Caki2 (cell line): ENCODE results near the gene ADIRF. TPM values are rescaled to one million over a fixed set of nuclear protein-coding genes. Genes with fewer than 3 reads are reported as not detected.
"Not testable (repeated sequence)": the region's sequence is repeated elsewhere in the genome, so short reads cannot be mapped to it uniquely, and the experiment has no call there.

ENCODE experiments used
- DNase-seq: peaks from one replicate; pipeline ENCODE4 v3.0.0-alpha.2; 2015; ENCODE audit warnings: low read depth
- in situ Hi-C: cut with HindIII; loops from 2 replicates; pipeline ENCODE4 v1.10.0; 2016; ENCODE audit warnings: low sequenced_read_pairs, low pct_unique_long_range_greater_than_20kb, mixed read lengths
- total RNA-seq: library from RNA; depleted of rRNA; stranded (reverse); fragments of >200 nt; shearing (Covaris generic); gene quantifications from 2 replicates; pipeline ENCODE4 v1.2.3, GENCODE V29; 2014; ENCODE audit warnings: low replicate concordance; rRNA removed

The ADIRF gene
- total RNA-seq, 1 experiment from 2014 or later: not detected

- DNase-seq, in situ Hi-C loops: not testable (repeated sequence)
Observed at GRCh38 chr10:87007124-87007523, 38.8 kb downstream of the ADIRF start.

GRCh38 chr10:87007674-87008073, 39.4 kb downstream of the ADIRF start:
- in situ Hi-C loops, DNase-seq: not testable (repeated sequence)

DNA sequence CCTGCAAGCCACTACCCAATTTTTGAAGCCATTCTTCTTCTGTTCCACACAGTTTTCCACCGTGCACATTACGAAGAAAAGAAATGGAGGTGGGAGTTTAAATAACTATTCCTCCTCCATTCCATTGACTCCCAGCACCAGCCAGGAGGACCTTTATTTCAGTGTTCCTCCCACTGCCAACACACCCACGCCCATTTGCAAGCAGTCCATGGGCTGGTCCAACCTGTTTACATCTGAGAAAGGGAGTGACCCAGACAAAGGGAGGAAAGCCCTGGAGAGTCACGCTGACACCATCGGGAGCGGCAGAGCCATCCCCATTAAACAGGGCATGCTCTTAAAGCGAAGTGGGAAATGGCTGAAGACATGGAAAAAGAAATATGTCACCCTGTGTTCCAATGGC, 40.0 kb downstream of the ADIRF start:
- DNase-seq, in situ Hi-C loops: not testable (repeated sequence)

GRCh38 chr10:87009134-87009696, 40.9 kb downstream of the ADIRF start:
- in situ Hi-C loops, DNase-seq: not testable (repeated sequence)

- DNase-seq, in situ Hi-C loops: not testable (repeated sequence)
Observed at GRCh38 chr10:87013528-87013927, 45.2 kb downstream of the ADIRF start.

DNA sequence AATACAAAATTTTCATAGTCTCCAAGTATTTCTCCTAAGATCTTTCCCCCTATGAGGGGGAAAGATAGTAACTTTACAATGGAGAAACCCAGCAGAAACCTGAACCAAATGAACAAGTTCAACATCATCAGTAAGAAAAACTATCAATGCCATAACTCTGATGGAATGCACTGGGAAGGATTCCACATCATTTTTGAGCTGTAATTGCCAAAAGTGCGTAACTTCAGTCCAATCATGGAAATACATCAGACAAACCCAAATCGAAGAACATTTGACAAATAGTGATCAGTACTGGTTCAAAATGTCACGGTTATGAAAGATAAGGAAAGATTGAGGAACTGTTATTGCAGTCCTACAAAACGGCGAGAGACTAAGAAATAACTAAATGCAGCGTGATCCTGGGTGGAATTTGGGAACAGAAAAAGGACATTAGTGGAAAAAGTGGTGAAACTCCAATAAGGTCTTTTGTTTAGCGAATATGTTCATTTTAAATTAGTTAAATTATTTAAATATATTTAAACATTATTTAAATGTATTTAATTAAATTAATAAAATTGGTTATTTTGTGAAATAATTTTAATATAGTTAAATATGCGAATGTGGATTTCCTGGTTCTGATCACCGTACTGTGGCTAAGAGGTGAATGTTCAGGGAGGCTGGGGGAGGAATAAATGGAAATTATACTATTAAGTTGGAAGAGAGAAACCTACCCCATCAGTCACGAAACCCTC, 46.9 kb downstream of the ADIRF start:
- in situ Hi-C loops, DNase-seq: not testable (repeated sequence)

GRCh38 chr10:87018127-87018526, 49.8 kb downstream of the ADIRF start:
- DNase-seq, in situ Hi-C loops: not testable (repeated sequence)

- in situ Hi-C loops, DNase-seq: not testable (repeated sequence)
Observed at GRCh38 chr10:87019066-87019465, 50.8 kb downstream of the ADIRF start.

GRCh38 chr10:87019504-87019903, 51.2 kb downstream of the ADIRF start:
- in situ Hi-C loops: not testable (repeated sequence)

GRCh38 chr10:87020056-87020455, 51.8 kb downstream of the ADIRF start, which contains the start of gene FAM25A:
Gene FAM25A, plus strand, starts transcription at chr10:87020294. Its CDS starts 31 bp downstream, at chr10:87020325.
- in situ Hi-C loops, DNase-seq: not testable (repeated sequence)

More at GRCh38 chr10:87019504-87019903, 51.2 kb downstream of the ADIRF start:
- DNase-seq: not testable (repeated sequence)

Other genes with a start within 250 kb of the ADIRF start
- gene BMPR1A, start 211.9 kb upstream of the ADIRF start, total RNA-seq: 23.7 and 24.6 TPM in 2 replicates
- 4.8 and 14.5 TPM in 2 replicates for gene MMRN2, start 10.9 kb upstream of the ADIRF start, total RNA-seq
- gene SNCG, start 9.9 kb upstream of the ADIRF start, total RNA-seq: 245 and 315 TPM in 2 replicates
- not detected in 2 replicates for gene FAM25A, start 51.8 kb downstream of the ADIRF start, total RNA-seq
- 212 and 237 TPM in 2 replicates for gene GLUD1, start 126.4 kb downstream of the ADIRF start, total RNA-seq
- 17.0 and 20.0 TPM in 2 replicates for gene SHLD2, start 126.7 kb downstream of the ADIRF start, total RNA-seq